GM12892 (cell line): Measurements from ENCODE around the gene SYNDIG1.

Source experiments
- POLR2A ChIP-seq: IDR thresholded peaks from 2 replicates; pipeline ENCODE4 v1.6.1; 2011; ENCODE audit warnings: low read depth, low read length, control low read depth
- POLR2AphosphoS5 ChIP-seq: IDR thresholded peaks from 2 replicates; pipeline ENCODE4 v1.6.1; 2011; ENCODE audit warnings: low read depth, low read length, control low read depth
- TAF1 ChIP-seq: IDR thresholded peaks from 2 replicates; pipeline ENCODE4 v1.6.1; 2011; ENCODE audit warnings: low read depth, mild to moderate bottlenecking, control low read depth, low read length, borderline replicate concordance

- TF ChIP-seq POLR2AphosphoS5 (no peak), POLR2A (no peak), TAF1 (no peak)
Observed at GRCh38 chr20:24704899-24705298, 235.5 kb downstream of the SYNDIG1 start.
